Measurements from ENCODE around the gene SAC3D1. TPM values are rescaled to one million over a fixed set of nuclear protein-coding genes. Genes with fewer than 3 reads are reported as not detected.
"Not testable (repeated sequence)": the region's sequence is repeated elsewhere in the genome, so short reads cannot be mapped to it uniquely, and the experiment has no call there.

Gene SAC3D1
- total RNA-seq, 1 donor from 2014 or later = 5.6 TPM

- intact Hi-C loops (cut with micrococcal nuclease) = no loop called here
- Histone ChIP-seq H3K27ac (replicated peaks) (no peak overlapping the region), H3K9me3 (replicated peaks) (no peaks in the 10 kb centered on the region), H3K4me1 (peaks cover 29% of the 10 kb centered on the region), H3K36me3 (no peaks in the 10 kb centered on the region), H3K4me3 (no peak overlapping the region), H3K27me3 (ENCODE audit: low read depth) (no peaks in the 10 kb centered on the region)
- no peak for DNase-seq
- TF ChIP-seq CTCF (IDR thresholded peaks at IDR 0.05; ENCODE audit: borderline replicate concordance) = no peak
These were observed 42.1 kb upstream of the SAC3D1 start for GRCh38 chr11:64998690-64999431.

- TF ChIP-seq CTCF (IDR thresholded peaks at IDR 0.05; ENCODE audit: borderline replicate concordance) = no peak
- Histone ChIP-seq H3K27ac (replicated peaks) (no peak overlapping the region), H3K36me3 (no peaks in the 10 kb centered on the region), H3K27me3 (ENCODE audit: low read depth) (no peaks in the 10 kb centered on the region), H3K9me3 (replicated peaks) (no peaks in the 10 kb centered on the region), H3K4me1 (peaks cover 25% of the 10 kb centered on the region), H3K4me3 (no peak overlapping the region)
- DNase-seq = no peak
- intact Hi-C loops (cut with micrococcal nuclease) = no loop called here
These were observed 41.5 kb upstream of the SAC3D1 start for GRCh38 chr11:64999478-64999877.

- DNase-seq = no peak
- no peaks in the 10 kb centered on the region for H3K36me3 ChIP-seq
- peaks cover 5% of the 10 kb centered on the region for H3K4me1 ChIP-seq
- H3K9me3 ChIP-seq (replicated peaks) = no peaks in the 10 kb centered on the region
- no peak overlapping the region for H3K27ac ChIP-seq (replicated peaks)
- H3K4me3 ChIP-seq = no peak overlapping the region
- TF ChIP-seq CTCF (IDR thresholded peaks at IDR 0.05; ENCODE audit: borderline replicate concordance) = no peak
- intact Hi-C loops (cut with micrococcal nuclease) = no loop called here
- no peaks in the 10 kb centered on the region for H3K27me3 ChIP-seq (ENCODE audit: low read depth)
These were observed 38.3 kb upstream of the SAC3D1 start for GRCh38 chr11:65002706-65003105.

- no peak overlapping the region for H3K27ac ChIP-seq (replicated peaks)
- intact Hi-C loops (cut with micrococcal nuclease) = no loop called here
- no peaks in the 10 kb centered on the region for H3K27me3 ChIP-seq (ENCODE audit: low read depth)
- TF ChIP-seq CTCF (IDR thresholded peaks at IDR 0.05; ENCODE audit: borderline replicate concordance) = no peak
- H3K4me3 ChIP-seq = no peak overlapping the region
- H3K36me3 ChIP-seq = no peaks in the 10 kb centered on the region
- peaks cover 5% of the 10 kb centered on the region for H3K4me1 ChIP-seq
- H3K9me3 ChIP-seq (replicated peaks) = no peaks in the 10 kb centered on the region
- DNase-seq = no peak
These were observed 37.7 kb upstream of the SAC3D1 start for GRCh38 chr11:65003282-65003681.

GRCh38 chr11:65003968-65004367 lies 37.0 kb upstream of the SAC3D1 start:
- not testable (repeated sequence) for H3K36me3 ChIP-seq; H3K27me3 ChIP-seq (ENCODE audit: low read depth)

GRCh38 chr11:65008016-65008415 lies 33.0 kb upstream of the SAC3D1 start:
- TF ChIP-seq CTCF (IDR thresholded peaks at IDR 0.05; ENCODE audit: borderline replicate concordance) = no peak
- H3K4me1 ChIP-seq = peaks cover 9% of the 10 kb centered on the region
- no peaks in the 10 kb centered on the region for H3K27me3 ChIP-seq (ENCODE audit: low read depth)
- H3K4me3 ChIP-seq = no peak overlapping the region
- no peak for DNase-seq
- H3K27ac ChIP-seq (replicated peaks) = no peak overlapping the region
- no peaks in the 10 kb centered on the region for H3K9me3 ChIP-seq (replicated peaks)
- intact Hi-C loops (cut with micrococcal nuclease) = no loop called here
- no peaks in the 10 kb centered on the region for H3K36me3 ChIP-seq

More at GRCh38 chr11:65003968-65004367, 37.0 kb upstream of the SAC3D1 start:
- intact Hi-C loops (cut with micrococcal nuclease); H3K27ac ChIP-seq (replicated peaks); H3K4me3 ChIP-seq; DNase-seq; H3K9me3 ChIP-seq (replicated peaks); H3K4me1 ChIP-seq: not testable (repeated sequence)
